Measurements from ENCODE around the gene KIAA1328. TPM values are rescaled to one million over a fixed set of nuclear protein-coding genes. Genes with fewer than 3 reads are reported as not detected.

Gene KIAA1328
- total and polyA plus RNA-seq, 4 donors = 0.95 to 7.4 (median 2.9) TPM

- WGBS = 79% methylated on average over 6 of the region's 6 CpGs
- Histone ChIP-seq H3K27me3 (ENCODE audit: control insufficient read depth in 4 of 4, insufficient read depth in 4 of 4, low read length in 3 of 4) (peaks cover 0 to 3% (median 1%) of the 10 kb centered on the region in 4 donors), H3K27ac (ENCODE audit: low read depth in 1 of 2, low read length in 2 of 2) (no peak overlapping the region), H3K9me3 (ENCODE audit: control insufficient read depth in 4 of 4, low read length in 3 of 4) (no peaks in the 10 kb centered on the region), H3K4me1 (ENCODE audit: control insufficient read depth in 4 of 4, insufficient read depth in 4 of 4, low read length in 3 of 4) (peaks cover 0 to 5% (median 3%) of the 10 kb centered on the region in 4 donors), H3K4me3 (ENCODE audit: low read depth in 1 of 3, low read length in 3 of 3) (no peak overlapping the region), H3K9ac (ENCODE audit: low read depth in 1 of 2, low read length in 2 of 2) (no peak overlapping the region), H3K36me3 (ENCODE audit: control insufficient read depth in 4 of 4, insufficient read depth in 3 of 4, low read depth in 1 of 4, low read length in 3 of 4) (no peaks in the 10 kb centered on the region)
- TF ChIP-seq, protein P1, sequence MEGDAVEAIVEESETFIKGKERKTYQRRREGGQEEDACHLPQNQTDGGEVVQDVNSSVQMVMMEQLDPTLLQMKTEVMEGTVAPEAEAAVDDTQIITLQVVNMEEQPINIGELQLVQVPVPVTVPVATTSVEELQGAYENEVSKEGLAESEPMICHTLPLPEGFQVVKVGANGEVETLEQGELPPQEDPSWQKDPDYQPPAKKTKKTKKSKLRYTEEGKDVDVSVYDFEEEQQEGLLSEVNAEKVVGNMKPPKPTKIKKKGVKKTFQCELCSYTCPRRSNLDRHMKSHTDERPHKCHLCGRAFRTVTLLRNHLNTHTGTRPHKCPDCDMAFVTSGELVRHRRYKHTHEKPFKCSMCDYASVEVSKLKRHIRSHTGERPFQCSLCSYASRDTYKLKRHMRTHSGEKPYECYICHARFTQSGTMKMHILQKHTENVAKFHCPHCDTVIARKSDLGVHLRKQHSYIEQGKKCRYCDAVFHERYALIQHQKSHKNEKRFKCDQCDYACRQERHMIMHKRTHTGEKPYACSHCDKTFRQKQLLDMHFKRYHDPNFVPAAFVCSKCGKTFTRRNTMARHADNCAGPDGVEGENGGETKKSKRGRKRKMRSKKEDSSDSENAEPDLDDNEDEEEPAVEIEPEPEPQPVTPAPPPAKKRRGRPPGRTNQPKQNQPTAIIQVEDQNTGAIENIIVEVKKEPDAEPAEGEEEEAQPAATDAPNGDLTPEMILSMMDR (IDR thresholded peaks at IDR 0.05; ENCODE audit: low read depth, low read length, missing input control) = no peak
- DNase-seq (ENCODE audit: low spot score) = no peak
Observed at GRCh38 chr18:37249895-37250618, 421.1 kb downstream of the KIAA1328 start.

DNA sequence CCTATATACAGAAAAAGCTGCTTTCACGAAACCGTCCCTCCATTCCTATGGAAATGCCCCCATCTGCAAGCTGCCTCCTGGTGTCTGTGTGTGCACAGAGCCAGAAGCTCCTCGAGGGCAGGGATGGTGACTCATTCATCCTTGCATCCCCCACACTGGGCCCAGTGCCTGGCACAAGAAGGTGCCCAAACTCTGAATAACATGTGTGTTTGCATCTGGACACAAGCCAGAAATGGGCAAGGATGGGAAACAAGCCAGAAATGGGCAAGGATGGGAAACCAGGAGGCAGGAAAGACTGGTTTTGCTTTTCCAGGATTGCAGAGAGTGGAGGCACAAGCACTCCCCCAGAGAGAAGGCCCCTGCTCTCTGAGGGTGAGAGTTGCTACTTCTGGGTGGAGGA, 422.8 kb downstream of the KIAA1328 start:
- H3K27me3 ChIP-seq (ENCODE audit: control insufficient read depth in 4 of 4, insufficient read depth in 4 of 4, low read length in 3 of 4) = peaks cover 0 to 3% (median 1%) of the 10 kb centered on the region in 4 donors

More for the DNA sequence above, 422.8 kb downstream of the KIAA1328 start:
- Histone ChIP-seq H3K36me3 (ENCODE audit: control insufficient read depth in 4 of 4, insufficient read depth in 3 of 4, low read depth in 1 of 4, low read length in 3 of 4) (no peaks in the 10 kb centered on the region), H3K27ac (ENCODE audit: low read depth in 1 of 2, low read length in 2 of 2) (no peak overlapping the region), H3K4me1 (ENCODE audit: control insufficient read depth in 4 of 4, insufficient read depth in 4 of 4, low read length in 3 of 4) (peaks cover 0 to 5% (median 3%) of the 10 kb centered on the region in 4 donors), H3K4me3 (ENCODE audit: low read depth in 1 of 3, low read length in 3 of 3) (no peak overlapping the region), H3K9ac (ENCODE audit: low read depth in 1 of 2, low read length in 2 of 2) (no peak overlapping the region), H3K9me3 (ENCODE audit: control insufficient read depth in 4 of 4, low read length in 3 of 4) (no peaks in the 10 kb centered on the region)
- no peak for TF ChIP-seq HNF4A (conservative IDR thresholded peaks at IDR 0.05)
- TF ChIP-seq, protein P1 (IDR thresholded peaks at IDR 0.05; ENCODE audit: low read depth, low read length, missing input control) = no peak
- TF ChIP-seq, protein P2, sequence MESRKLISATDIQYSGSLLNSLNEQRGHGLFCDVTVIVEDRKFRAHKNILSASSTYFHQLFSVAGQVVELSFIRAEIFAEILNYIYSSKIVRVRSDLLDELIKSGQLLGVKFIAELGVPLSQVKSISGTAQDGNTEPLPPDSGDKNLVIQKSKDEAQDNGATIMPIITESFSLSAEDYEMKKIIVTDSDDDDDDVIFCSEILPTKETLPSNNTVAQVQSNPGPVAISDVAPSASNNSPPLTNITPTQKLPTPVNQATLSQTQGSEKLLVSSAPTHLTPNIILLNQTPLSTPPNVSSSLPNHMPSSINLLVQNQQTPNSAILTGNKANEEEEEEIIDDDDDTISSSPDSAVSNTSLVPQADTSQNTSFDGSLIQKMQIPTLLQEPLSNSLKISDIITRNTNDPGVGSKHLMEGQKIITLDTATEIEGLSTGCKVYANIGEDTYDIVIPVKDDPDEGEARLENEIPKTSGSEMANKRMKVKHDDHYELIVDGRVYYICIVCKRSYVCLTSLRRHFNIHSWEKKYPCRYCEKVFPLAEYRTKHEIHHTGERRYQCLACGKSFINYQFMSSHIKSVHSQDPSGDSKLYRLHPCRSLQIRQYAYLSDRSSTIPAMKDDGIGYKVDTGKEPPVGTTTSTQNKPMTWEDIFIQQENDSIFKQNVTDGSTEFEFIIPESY (IDR thresholded peaks at IDR 0.05) = no peak
- TF ChIP-seq FOXA1 (IDR thresholded peaks at IDR 0.05) = no peak
- TF ChIP-seq NR2F2 (IDR thresholded peaks at IDR 0.05) = no peak
- TF ChIP-seq TAF1 (conservative IDR thresholded peaks at IDR 0.05) = no peak
- TF ChIP-seq ATF3 (IDR thresholded peaks at IDR 0.05) = no peak
- TF ChIP-seq GABPA (IDR thresholded peaks at IDR 0.05 in 1 of 2, conservative IDR thresholded peaks at IDR 0.05 in 1 of 2) = no peak
- TF ChIP-seq YY1 (IDR thresholded peaks at IDR 0.05) = no peak
- TF ChIP-seq, protein P3, sequence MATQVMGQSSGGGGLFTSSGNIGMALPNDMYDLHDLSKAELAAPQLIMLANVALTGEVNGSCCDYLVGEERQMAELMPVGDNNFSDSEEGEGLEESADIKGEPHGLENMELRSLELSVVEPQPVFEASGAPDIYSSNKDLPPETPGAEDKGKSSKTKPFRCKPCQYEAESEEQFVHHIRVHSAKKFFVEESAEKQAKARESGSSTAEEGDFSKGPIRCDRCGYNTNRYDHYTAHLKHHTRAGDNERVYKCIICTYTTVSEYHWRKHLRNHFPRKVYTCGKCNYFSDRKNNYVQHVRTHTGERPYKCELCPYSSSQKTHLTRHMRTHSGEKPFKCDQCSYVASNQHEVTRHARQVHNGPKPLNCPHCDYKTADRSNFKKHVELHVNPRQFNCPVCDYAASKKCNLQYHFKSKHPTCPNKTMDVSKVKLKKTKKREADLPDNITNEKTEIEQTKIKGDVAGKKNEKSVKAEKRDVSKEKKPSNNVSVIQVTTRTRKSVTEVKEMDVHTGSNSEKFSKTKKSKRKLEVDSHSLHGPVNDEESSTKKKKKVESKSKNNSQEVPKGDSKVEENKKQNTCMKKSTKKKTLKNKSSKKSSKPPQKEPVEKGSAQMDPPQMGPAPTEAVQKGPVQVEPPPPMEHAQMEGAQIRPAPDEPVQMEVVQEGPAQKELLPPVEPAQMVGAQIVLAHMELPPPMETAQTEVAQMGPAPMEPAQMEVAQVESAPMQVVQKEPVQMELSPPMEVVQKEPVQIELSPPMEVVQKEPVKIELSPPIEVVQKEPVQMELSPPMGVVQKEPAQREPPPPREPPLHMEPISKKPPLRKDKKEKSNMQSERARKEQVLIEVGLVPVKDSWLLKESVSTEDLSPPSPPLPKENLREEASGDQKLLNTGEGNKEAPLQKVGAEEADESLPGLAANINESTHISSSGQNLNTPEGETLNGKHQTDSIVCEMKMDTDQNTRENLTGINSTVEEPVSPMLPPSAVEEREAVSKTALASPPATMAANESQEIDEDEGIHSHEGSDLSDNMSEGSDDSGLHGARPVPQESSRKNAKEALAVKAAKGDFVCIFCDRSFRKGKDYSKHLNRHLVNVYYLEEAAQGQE (IDR thresholded peaks at IDR 0.05) = no peak
- no peak for TF ChIP-seq RAD21 (IDR thresholded peaks at IDR 0.05)
- no peak for TF ChIP-seq FOXA2 (IDR thresholded peaks at IDR 0.05)
- no peak for TF ChIP-seq HNF4G (IDR thresholded peaks at IDR 0.05)
- TF ChIP-seq RXRA (IDR thresholded peaks at IDR 0.05) = no peak
- TF ChIP-seq SP1 (IDR thresholded peaks at IDR 0.05) = no peak
- TF ChIP-seq EGR1 (IDR thresholded peaks at IDR 0.05; ENCODE audit: low read depth in 2 of 2) = no peak
- no peak for TF ChIP-seq JUND (IDR thresholded peaks at IDR 0.05)
- WGBS = 74% methylated on average over 3 of the region's 3 CpGs
- DNase-seq (ENCODE audit: low spot score) = no peak
